ENCODE data around the gene GLIPR2.
A peak's percentile ranks its signal among the peaks of the same experiment; 100 is the strongest.
"Not testable (repeated sequence)": the region's sequence is repeated elsewhere in the genome, so short reads cannot be mapped to it uniquely, and the experiment has no call there.

Gene GLIPR2

DNA sequence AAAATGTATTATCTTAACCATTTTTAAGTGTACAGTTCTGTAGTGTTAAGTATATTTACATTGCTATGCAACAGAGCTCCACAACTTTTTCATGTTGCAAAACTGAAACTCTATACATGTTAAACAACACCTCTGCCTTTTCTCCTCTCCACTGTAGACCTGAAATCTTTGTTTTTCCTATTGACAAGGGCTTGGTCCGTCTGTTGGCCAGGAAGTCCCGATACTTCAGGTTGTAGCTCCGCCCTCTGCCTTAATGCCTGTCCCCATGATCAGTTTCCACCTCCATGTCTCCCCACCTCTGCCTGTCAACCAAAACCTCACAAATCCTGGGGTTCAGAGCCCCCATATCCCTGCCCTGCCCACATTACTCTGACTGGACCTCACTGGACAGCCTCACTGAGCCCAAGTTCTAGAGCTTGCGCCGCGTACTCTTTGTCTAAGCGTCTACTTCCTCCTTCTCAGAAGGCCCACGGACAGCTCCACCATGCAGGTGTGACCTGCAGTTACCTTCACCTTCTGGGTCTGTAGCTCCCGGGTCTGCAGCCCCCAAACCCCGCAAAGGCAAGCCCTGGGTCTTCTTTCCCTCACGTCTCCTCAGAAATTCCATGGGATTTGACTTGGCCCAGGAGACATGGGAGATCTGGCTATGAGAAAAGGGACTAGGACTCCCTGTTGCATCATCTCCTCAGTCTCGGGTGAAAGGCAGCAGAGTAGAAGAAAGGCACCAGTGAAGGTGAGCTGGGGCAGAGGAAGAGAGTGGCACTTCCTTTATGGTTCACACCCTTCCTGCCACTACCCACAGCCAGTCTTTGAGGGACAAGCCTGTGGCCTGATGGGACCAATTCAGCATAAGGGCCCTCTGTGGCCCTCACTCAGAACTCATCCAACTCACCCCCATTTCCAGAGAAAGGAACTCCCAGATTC, 8.0 kb downstream of the GLIPR2 start:
- no peak for DNase-seq (ENCODE audit: low read depth)

DNA sequence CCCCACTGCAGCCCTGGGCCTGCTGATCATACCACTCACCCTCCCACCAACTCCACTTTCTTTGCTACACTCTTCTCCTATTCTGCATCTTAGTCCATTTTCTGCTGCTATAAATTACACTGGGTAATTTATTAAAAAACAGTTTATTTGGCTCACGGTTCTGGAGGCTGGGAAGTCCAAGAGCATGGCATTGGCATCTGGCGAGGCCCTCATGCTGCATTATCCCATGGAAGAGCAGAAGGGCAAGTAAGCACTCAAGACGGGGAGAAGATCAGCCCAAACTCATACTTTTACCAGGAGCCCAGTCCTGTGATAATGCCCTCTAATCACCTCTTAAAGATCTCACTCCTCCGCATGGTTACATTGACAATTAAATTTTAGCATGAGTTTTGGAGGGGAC, 9.4 kb downstream of the GLIPR2 start:
- no peak for DNase-seq (ENCODE audit: low read depth)

DNA sequence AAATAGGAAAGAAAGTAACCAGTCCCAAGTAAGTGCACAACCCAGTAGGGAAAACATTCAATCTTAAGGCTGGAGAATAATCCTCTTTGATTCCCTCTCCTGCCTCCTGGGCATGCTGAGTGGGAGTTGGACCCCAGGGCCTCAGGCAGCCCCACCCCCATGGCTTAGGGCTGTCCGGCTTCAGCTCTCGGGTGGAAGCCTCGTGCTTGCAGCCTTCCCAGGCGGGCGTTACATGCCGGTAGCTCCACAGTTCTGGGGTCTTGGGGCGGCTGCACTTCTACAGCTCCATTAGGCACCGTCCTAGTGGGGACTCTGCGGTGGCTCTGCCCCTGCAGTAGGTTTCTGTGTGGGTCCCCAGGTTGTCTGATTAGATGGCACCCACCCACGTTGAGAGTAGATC, 10.1 kb downstream of the GLIPR2 start:
- DNase-seq (ENCODE audit: low read depth), result no peak

DNA sequence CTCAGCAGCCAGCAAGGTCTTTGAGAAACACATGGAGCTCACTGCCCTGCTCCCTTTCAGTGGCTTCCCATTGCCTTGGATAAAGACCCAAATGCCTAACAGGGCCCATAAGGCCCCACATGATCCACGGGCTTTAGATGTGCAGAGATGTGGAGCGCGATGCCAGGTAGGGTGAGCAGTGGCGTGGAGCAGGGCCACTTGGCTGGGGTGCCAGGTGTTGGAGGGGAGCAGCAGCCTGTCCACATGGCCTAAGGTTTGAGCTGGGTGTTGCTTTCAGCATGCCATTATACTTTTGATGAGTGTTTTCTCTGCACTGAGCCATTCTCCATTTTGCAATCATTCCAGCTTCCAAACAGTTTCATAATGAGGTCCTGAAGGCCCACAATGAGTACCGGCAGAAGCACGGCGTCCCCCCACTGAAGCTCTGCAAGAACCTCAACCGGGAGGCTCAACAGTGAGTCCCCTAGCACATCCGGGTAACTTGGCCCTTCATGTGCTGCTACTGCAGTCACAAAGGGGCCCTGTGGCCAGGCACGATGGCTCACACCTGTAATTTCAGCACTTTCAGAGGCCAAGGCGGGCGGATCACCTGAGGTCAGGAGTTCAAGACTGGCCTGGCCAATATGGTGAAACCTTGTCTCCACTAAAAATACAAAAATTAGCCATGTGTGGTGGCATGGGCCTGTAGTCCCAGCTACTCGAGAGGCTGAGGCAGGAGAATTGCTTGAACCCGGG, 11.1 kb downstream of the GLIPR2 start:
- no peak for DNase-seq (ENCODE audit: low read depth)

GRCh38 chr9:36148311-36149051, 11.9 kb downstream of the GLIPR2 start:
- DNase-seq (ENCODE audit: low read depth), result peak; percentile 67

- DNase-seq (ENCODE audit: low read depth), result no peak
Measured at GRCh38 chr9:36149197-36149596, 12.7 kb downstream of the GLIPR2 start.

- no peak for DNase-seq (ENCODE audit: low read depth)
Measured at GRCh38 chr9:36150574-36151315, 14.2 kb downstream of the GLIPR2 start.

GRCh38 chr9:36151316-36152210, 15.0 kb downstream of the GLIPR2 start:
- peak; percentile 83 for DNase-seq (ENCODE audit: low read depth)

DNA sequence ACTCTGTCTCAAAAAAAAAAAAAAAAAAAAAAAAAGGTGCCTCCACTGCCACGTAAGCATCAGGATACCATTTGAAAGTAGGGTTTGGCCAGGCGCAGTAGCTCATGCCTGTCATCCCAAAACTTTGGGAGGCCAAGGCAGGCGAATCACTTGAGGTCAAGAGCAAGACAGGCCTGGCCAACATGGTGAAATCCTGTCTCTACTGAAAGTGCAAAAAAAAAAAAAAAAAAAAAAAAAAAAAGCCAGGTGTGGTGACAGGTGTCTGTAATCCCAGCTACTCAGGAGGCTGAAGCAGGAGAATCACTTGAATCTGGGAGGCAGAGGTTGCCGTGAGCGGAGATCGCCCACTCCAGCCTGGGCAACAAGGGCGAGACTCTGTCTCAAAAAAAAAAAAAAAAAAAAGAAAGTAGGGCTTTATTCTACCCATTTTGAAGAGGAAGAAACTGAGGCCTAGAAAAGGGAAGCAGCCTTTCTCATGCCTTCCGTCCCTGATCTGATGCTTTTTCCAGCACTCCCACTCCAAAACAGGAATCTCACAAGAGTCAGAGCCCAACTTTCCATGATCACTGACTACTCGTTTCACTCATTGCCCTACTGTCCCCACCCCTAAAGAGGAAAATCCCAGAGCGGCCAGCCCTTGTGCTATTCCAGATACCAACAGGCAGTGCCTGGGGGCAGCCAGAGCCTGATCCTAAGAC, 16.4 kb downstream of the GLIPR2 start:
- no peak for DNase-seq (ENCODE audit: low read depth)

GRCh38 chr9:36153746-36154145, 17.2 kb downstream of the GLIPR2 start:
- DNase-seq (ENCODE audit: low read depth), result no peak

- no peak for DNase-seq (ENCODE audit: low read depth)
Measured at GRCh38 chr9:36154331-36154952, 17.9 kb downstream of the GLIPR2 start.

DNA sequence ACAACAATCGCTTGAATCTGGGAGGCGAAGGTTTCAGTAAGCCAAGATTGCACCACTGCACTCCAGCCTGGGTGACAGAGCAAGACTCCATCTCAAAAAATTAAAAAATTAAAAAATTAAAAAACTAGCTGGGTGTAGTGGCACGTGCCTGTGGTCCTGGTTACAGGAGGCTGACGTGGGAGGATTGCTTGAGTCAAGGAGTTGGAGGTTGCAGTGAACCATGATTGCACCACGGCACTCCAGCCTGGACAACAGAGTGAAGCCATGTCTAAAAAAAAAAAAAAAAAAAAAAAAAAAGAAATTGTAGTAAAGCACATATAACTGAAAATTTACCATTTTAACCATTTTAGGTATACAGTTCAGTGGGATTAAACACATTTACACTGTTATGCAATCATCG, 19.6 kb downstream of the GLIPR2 start:
- DNase-seq (ENCODE audit: low read depth), result no peak

- no peak for DNase-seq (ENCODE audit: low read depth)
Measured at GRCh38 chr9:36158122-36158521, 21.6 kb downstream of the GLIPR2 start.

DNA sequence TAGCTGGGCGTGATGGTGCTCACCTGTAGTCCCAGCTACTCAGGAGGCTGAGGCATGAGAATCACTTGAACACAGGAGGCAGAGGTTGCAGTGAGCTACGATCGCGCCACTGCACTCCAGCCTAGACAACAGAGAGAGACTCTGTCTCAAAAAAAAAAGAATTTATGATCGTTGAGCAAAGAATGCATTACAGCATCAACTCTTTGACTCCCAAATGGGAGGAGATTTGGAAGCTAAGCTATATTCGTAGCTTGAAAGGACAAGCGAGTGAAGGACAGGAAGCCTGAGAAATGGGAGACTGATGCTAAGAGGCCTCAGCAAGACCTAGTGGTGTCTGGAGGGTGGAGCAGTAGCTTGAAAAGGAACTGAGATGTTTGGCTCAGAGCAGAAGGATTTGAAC, 22.4 kb downstream of the GLIPR2 start:
- DNase-seq (ENCODE audit: low read depth), result no peak

DNA sequence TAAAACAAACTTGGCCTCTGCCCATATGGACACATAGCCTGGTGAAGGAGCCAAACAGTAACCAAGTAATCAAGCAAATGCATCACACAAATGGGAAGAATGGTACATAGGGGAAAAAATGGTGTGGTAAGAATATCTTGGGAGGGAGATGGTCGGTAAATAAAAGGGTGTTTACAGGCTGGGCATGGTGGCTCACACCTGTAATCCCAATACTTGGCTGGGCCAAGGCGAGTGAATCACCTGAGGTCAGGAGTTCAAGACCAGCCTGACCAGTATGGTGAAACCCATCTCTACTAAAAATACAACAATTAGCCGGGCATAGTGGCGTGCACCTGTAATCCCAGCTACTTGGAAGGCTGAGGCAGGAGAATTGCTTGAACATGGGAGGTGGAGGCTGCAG, 23.0 kb downstream of the GLIPR2 start:
- DNase-seq (ENCODE audit: low read depth), result not testable (repeated sequence)

- DNase-seq (ENCODE audit: low read depth), result not testable (repeated sequence)
Measured at GRCh38 chr9:36160126-36160525, 23.6 kb downstream of the GLIPR2 start.

DNA sequence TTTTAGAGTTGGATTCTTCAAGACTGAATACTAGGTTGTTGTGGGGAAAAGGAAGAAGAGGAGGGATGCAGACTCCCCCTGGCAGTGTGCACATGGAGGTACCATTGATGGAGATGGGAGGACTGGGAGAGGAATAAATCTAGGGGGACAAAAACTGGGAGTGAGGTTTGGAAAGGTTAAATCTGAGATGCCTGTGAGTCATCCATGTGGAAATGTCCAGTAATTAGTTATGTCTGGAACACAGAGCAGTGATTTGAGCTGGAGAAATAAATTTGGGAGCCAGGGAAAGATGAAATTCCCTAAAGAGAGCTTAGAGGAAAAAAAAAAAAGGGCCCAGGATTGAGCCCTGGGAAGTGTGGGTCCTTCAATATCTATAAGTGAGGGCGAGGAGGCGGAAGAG, 24.7 kb downstream of the GLIPR2 start:
- no peak for DNase-seq (ENCODE audit: low read depth)

DNA sequence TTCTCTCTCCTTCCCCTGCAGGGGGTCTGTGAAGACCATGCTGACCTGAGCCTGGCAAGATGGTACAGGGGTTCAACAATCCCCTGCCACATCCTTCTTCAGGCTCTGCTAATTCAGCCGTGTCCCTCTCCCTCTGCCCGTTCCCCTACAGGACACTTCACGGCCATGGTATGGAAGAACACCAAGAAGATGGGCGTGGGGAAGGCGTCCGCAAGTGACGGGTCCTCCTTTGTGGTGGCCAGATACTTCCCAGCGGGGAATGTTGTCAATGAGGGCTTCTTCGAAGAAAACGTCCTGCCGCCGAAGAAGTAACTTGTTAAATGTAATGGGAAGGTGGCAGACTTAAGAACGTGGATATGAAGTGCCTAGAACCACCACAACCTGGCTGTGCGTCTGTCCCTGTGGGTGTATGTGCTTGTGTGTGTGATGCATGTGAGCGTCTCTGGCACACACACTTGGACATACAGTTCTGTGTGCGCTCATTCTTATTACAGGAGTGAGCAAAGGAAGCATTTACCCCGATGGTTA, 25.7 kb downstream of the GLIPR2 start:
- no peak for DNase-seq (ENCODE audit: low read depth)

GRCh38 chr9:36163049-36163785, 26.7 kb downstream of the GLIPR2 start:
- DNase-seq (ENCODE audit: low read depth), result no peak

All from stimulated activated CD8-positive, alpha-beta memory T cell treated with anti-CD3 and anti-CD28 coated beads, Interleukin-4, amount 100 ng/mL, for 24 hours (primary cell).